NCI-H2196 treated with DMSO at 0.1 percent for 48 hours (cell line): ENCODE results near the gene PARVB.

Experiments used
- DNase-seq: peaks from one replicate; lab custom pipeline; 2025; ENCODE audit not compliant: unreplicated experiment; lab: John Stamatoyannopoulos, UW

Gene PARVB

GRCh38 chr22:44024288-44024921 lies at the start of gene PARVB:
Gene PARVB, plus strand, starts transcription at chr22:44024302. Its CDS starts 38 bp downstream, at chr22:44024340.
- no peak for DNase-seq

- no peak for DNase-seq
Observed at GRCh38 chr22:43975041-43975440, 49.1 kb upstream of the PARVB start.

GRCh38 chr22:43976861-43977795 lies 47.0 kb upstream of the PARVB start:
- DNase-seq, result no peak

- no peak for DNase-seq
Observed at GRCh38 chr22:43978558-43978957, 45.5 kb upstream of the PARVB start.

GRCh38 chr22:43980579-43980978 lies 43.5 kb upstream of the PARVB start:
- DNase-seq, result no peak

- DNase-seq, result no peak
Observed at GRCh38 chr22:43980996-43981395, 43.1 kb upstream of the PARVB start.

- DNase-seq, result no peak
Observed at GRCh38 chr22:43983808-43984207, 40.3 kb upstream of the PARVB start.

GRCh38 chr22:43985532-43985931 lies 38.6 kb upstream of the PARVB start:
- no peak for DNase-seq

GRCh38 chr22:43988116-43988820 lies 35.8 kb upstream of the PARVB start:
- no peak for DNase-seq

GRCh38 chr22:43988960-43989359 lies 35.1 kb upstream of the PARVB start:
- no peak for DNase-seq

- no peak for DNase-seq
Observed at GRCh38 chr22:43990044-43990443, 34.1 kb upstream of the PARVB start.

- DNase-seq, result no peak
Observed at GRCh38 chr22:43991316-43992020, 32.6 kb upstream of the PARVB start.

- no peak for DNase-seq
Observed at GRCh38 chr22:43992331-43992821, 31.7 kb upstream of the PARVB start.

- DNase-seq, result peak; percentile 29
Observed at GRCh38 chr22:43993072-43993760, 30.9 kb upstream of the PARVB start.

GRCh38 chr22:43994006-43994405 lies 30.1 kb upstream of the PARVB start:
- no peak for DNase-seq

GRCh38 chr22:43994416-43994815 lies 29.7 kb upstream of the PARVB start:
- no peak for DNase-seq

- DNase-seq, result no peak
Observed at GRCh38 chr22:43995057-43995685, 28.9 kb upstream of the PARVB start.

GRCh38 chr22:43995798-43996169 lies 28.3 kb upstream of the PARVB start:
- DNase-seq, result no peak

GRCh38 chr22:43996170-43996980 lies 27.7 kb upstream of the PARVB start:
- no peak for DNase-seq
